Choroid plexus epithelial cell (primary cell): ENCODE measurements around the gene PRRT3.

Experiments used
- DNase-seq: peaks from one replicate; pipeline ENCODE4 v3.0.0-alpha.2; 2010; ENCODE audit warnings: low read depth
- H3K4me3 ChIP-seq: 2 replicates; pipeline ENCODE4 v1.5.1; 2011; ENCODE audit warnings: low read depth, mild to moderate bottlenecking, control low read depth, low read length, moderate library complexity
- CTCF ChIP-seq: conservative IDR thresholded peaks from 2 replicates; pipeline ENCODE4 v1.5.1; 2011; ENCODE audit warnings: low read depth, mild to moderate bottlenecking, control low read depth, inconsistent platforms, low read length, moderate library complexity

The PRRT3 gene

DNA sequence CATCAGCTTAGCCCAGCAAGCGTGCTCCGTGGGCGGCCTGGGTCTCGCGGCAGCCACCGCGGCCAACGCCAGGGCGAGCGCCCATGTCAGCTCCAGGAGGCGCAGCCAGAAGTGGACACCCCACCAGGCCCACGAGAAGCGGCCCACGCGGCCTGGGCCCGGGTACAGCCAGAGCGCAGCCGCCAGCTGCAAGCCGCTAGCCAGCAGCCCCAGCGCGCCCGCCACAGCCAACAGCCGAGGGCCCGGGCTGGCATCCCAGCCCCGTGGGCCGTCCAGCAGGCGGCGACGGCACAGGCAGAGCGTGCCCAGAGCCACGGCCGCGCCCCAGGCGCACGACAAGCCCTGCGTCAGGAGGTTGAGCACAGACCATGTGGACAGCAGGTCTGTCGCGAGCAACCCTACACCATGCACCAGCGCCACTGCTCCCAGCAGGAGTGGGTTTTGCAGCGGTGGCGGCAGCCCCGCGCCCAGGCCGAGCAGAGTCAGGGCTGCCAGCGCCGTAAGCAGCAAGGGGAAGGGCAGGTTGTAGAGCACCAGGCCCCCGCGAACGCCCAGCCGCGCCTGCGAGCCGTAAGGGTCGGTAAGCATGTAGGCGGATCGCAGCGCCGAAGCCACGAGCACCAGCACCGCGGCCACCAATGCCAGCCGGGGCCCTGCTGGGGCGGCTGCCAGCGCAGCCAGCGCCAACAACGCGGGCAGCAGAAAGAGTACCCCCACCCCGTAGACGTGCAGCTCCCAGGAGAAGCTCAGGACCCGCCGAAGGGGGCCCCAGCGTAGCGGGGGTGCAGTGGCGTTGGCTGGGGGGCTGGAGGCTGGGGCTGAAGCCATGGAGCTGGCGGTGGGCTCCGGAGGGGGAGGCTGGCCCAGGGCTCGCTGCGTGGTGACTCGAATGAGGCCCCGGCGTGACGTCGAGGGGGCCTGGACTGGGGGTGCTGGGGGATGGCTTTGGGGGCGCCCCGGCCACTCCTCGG lies 4.9 kb downstream of the PRRT3 start:
- peak; percentile 39 for TF ChIP-seq CTCF
- H3K4me3 ChIP-seq, result peak overlapping the region; percentile 70
- DNase-seq, result peak; percentile 60

DNA sequence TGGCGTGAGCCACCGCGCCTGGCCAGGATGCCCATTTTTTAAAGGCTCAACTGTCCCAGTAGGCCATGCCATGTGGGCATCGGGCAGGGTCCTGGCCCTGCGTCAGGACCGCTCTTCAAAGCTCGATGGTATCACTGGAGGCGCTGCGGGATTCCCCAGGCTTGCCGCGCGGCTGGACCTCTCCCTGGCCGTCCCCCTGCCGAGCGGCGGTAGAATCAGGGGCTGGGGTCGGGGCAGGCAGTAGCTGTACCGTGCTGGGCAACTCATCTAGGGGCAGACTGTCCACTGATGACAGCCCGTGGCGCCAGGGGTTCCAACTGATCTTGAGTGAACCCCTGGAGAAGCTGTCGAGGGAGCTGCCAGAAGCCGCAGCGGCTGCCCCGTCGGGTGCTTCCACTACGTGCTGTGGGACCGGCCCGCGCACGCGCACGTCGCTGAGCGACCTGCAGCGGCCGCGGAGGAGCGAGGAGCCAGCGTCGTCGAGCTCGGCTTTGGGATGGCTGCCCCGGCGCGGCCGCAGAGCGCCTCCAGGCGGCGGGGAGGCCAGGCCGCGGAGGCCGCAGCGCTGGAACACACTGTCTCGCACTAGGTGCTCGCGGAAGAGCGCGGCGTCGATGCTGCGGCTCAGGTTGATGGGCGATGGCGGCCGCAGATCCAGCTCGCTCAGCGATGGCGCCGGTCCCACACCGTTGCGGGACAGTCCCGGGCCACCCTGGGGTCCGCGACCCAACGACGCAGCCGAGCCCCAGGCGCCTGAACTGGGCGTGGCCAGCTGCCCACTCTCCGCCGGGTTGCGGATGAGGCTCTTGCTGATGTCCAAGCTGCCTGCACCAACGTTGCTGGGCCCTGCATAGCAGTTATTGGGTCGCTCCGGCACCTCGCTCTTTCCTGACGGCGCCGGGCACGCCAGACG lies 5.8 kb downstream of the PRRT3 start:
- DNase-seq, result peak; percentile 95
- peak; percentile 54 for TF ChIP-seq CTCF
- peak overlapping the region; percentile 70 for H3K4me3 ChIP-seq

GRCh38 chr3:9945358-9945757 lies 6.8 kb downstream of the PRRT3 start:
- no peak overlapping the region for H3K4me3 ChIP-seq

DNA sequence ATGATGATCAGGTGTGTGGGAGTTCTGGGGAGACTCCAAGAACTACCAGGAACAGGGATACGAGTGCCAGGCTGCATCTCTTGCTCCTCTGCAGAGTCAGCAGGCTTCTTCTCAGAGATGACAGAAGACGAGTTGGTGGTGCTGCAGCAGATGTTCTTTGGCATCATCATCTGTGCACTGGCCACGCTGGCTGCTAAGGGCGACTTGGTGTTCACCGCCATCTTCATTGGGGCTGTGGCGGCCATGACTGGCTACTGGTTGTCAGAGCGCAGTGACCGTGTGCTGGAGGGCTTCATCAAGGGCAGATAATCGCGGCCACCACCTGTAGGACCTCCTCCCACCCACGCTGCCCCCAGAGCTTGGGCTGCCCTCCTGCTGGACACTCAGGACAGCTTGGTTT lies 7.9 kb downstream of the PRRT3 start:
- no peak for DNase-seq
- no peak for TF ChIP-seq CTCF
- H3K4me3 ChIP-seq, result no peak overlapping the region

More at GRCh38 chr3:9945358-9945757, 6.8 kb downstream of the PRRT3 start:
- no peak for DNase-seq
- no peak for TF ChIP-seq CTCF

- no peak for TF ChIP-seq CTCF
- no peak overlapping the region for H3K4me3 ChIP-seq
Measured at GRCh38 chr3:9942934-9943690, 9.1 kb downstream of the PRRT3 start.

GRCh38 chr3:9942164-9942563 lies 10.0 kb downstream of the PRRT3 start:
- TF ChIP-seq CTCF, result no peak
- no peak for DNase-seq
- no peak overlapping the region for H3K4me3 ChIP-seq

More at GRCh38 chr3:9942934-9943690, 9.1 kb downstream of the PRRT3 start:
- DNase-seq, result no peak
